Stimulated activated CD4-positive, alpha-beta T cell treated with anti-CD3 and anti-CD28 coated beads, Interleukin-1b, Interleukin-23, amount 100 ng/mL, for 1 hour (primary cell): ENCODE results near the gene PAPSS2.

Experiments used
- DNase-seq, 2 donors: peaks; one replicate each; pipeline ENCODE4 v3.0.0-alpha.2; 2020; ENCODE audit warnings: low read depth in 2 of 2

Gene PAPSS2

GRCh38 chr10:87671139-87671815 is 11.6 kb downstream of the PAPSS2 start:
- no peak for DNase-seq

- no peak for DNase-seq
These were observed 12.9 kb downstream of the PAPSS2 start for GRCh38 chr10:87672551-87672950.

- no peak for DNase-seq
These were observed 15.3 kb downstream of the PAPSS2 start for GRCh38 chr10:87674943-87675342.

- DNase-seq: no peak
These were observed 16.0 kb downstream of the PAPSS2 start for GRCh38 chr10:87675396-87676376.

GRCh38 chr10:87677595-87677994 is 17.9 kb downstream of the PAPSS2 start:
- DNase-seq: no peak

- DNase-seq: no peak
These were observed 18.6 kb downstream of the PAPSS2 start for GRCh38 chr10:87678302-87678701.

- no peak for DNase-seq
These were observed 23.7 kb downstream of the PAPSS2 start for GRCh38 chr10:87683356-87683755.

GRCh38 chr10:87684001-87684638 is 24.4 kb downstream of the PAPSS2 start:
- DNase-seq: no peak

- DNase-seq: no peak
These were observed 26.3 kb downstream of the PAPSS2 start for GRCh38 chr10:87685832-87686574.

- no peak for DNase-seq
These were observed 31.9 kb downstream of the PAPSS2 start for GRCh38 chr10:87691506-87692070.

- DNase-seq: no peak
These were observed 33.3 kb downstream of the PAPSS2 start for GRCh38 chr10:87692956-87693484.

GRCh38 chr10:87694011-87694794 is 34.5 kb downstream of the PAPSS2 start:
- DNase-seq: no peak

GRCh38 chr10:87695074-87695473 is 35.4 kb downstream of the PAPSS2 start:
- no peak for DNase-seq

- DNase-seq: no peak
These were observed 37.5 kb downstream of the PAPSS2 start for GRCh38 chr10:87696922-87697745.

- DNase-seq: no peak
These were observed 40.5 kb downstream of the PAPSS2 start for GRCh38 chr10:87700031-87700796.

- DNase-seq: no peak
These were observed 42.7 kb downstream of the PAPSS2 start for GRCh38 chr10:87702260-87702972.

- no peak for DNase-seq
These were observed 43.3 kb downstream of the PAPSS2 start for GRCh38 chr10:87702973-87703294.

GRCh38 chr10:87703771-87704170 is 44.1 kb downstream of the PAPSS2 start:
- DNase-seq: no peak
